CD14-positive monocyte (primary cell): ENCODE results near the gene BRF1. TPM values are rescaled to one million over a fixed set of nuclear protein-coding genes. Genes with fewer than 3 reads are reported as not detected.

Source experiments
- DNase-seq, 3 donors: peaks; one replicate each; pipeline ENCODE4 v3.0.0-alpha.2; 2011 to 2022
- H2AFZ ChIP-seq: 2 replicates; pipeline ENCODE4 v1.6.0; 2012; ENCODE audit warnings: mild to moderate bottlenecking, low read depth, low read length, inconsistent platforms; ENCODE audit not compliant: insufficient read depth, poor library complexity, severe bottlenecking
- H3K27ac ChIP-seq, 2 donors: 1 replicate in 1 of 2; 2 replicates in 1 of 2; pipeline ENCODE4 v1.5.1; 2012 to 2013; ENCODE audit warnings: low read length in 2 of 2, control low read depth in 1 of 2, inconsistent platforms in 1 of 2, low read depth in 1 of 2, mild to moderate bottlenecking in 1 of 2
- H3K27me3 ChIP-seq, 2 donors: one replicate each; pipeline versions ENCODE4 v1.6.0 to v1.6.1; 2011 to 2013; ENCODE audit warnings: low read length in 2 of 2; ENCODE audit not compliant: control insufficient read depth in 2 of 2, insufficient read depth in 2 of 2
- H3K36me3 ChIP-seq, 2 donors: replicated peaks in 1 of 2; 1 replicate in 1 of 2; 2 replicates in 1 of 2; pipeline versions ENCODE4 v1.5.1 to v1.6.1; 2012 to 2013; ENCODE audit warnings: low read length in 2 of 2, control low read depth in 1 of 2, inconsistent platforms in 1 of 2, mild to moderate bottlenecking in 1 of 2; ENCODE audit not compliant: insufficient read depth in 2 of 2, control insufficient read depth in 1 of 2
- H3K4me1 ChIP-seq, 2 donors: 1 replicate in 1 of 2; 2 replicates in 1 of 2; pipeline versions ENCODE4 v1.5.1 to v1.6.1; 2012 to 2013; ENCODE audit warnings: low read length in 2 of 2, control low read depth in 1 of 2, inconsistent platforms in 1 of 2, mild to moderate bottlenecking in 1 of 2, moderate library complexity in 1 of 2; ENCODE audit not compliant: insufficient read depth in 2 of 2, control insufficient read depth in 1 of 2
- H3K4me2 ChIP-seq: replicated peaks from 2 replicates; pipeline ENCODE3; 2012; ENCODE audit warnings: low read length, moderate library complexity, mild to moderate bottlenecking; ENCODE audit not compliant: poor library complexity, severe bottlenecking; ENCODE audit errors: extremely low read depth
- H3K4me3 ChIP-seq, 3 experiments: fragments of 200-600 bp in 1 of 3; sonication (generic) in 1 of 3; replicated peaks in 1 of 3; 1 replicate in 2 of 3; 2 replicates in 1 of 3; pipeline ENCODE4 v1.5.1; 2011 to 2013; ENCODE audit warnings: low read length in 3 of 3, mild to moderate bottlenecking in 3 of 3, control low read depth in 2 of 3, low read depth in 2 of 3, inconsistent platforms in 1 of 3, moderate library complexity in 1 of 3
- H3K79me2 ChIP-seq: 2 replicates; pipeline ENCODE4 v1.6.0; 2012; ENCODE audit warnings: mild to moderate bottlenecking, control low read depth, inconsistent platforms, low read length, moderate library complexity; ENCODE audit not compliant: insufficient read depth
- H3K9ac ChIP-seq: 2 replicates; pipeline ENCODE4 v1.6.0; 2017; ENCODE audit warnings: low read length, mild to moderate bottlenecking; ENCODE audit not compliant: insufficient read depth, poor library complexity, severe bottlenecking
- H3K9me3 ChIP-seq, 2 donors: replicated peaks in 1 of 2; 1 replicate in 1 of 2; 2 replicates in 1 of 2; pipeline versions ENCODE4 v1.5.1 to v1.6.1; 2012 to 2013; ENCODE audit warnings: low read length in 2 of 2, control low read depth in 1 of 2; ENCODE audit not compliant: control insufficient read depth in 1 of 2, insufficient read depth in 1 of 2
- H4K20me1 ChIP-seq: 2 replicates; pipeline ENCODE4 v1.6.0; 2012; ENCODE audit warnings: mild to moderate bottlenecking, low read length, control low read depth, moderate library complexity; ENCODE audit not compliant: insufficient read depth
- H3K27ac Mint-ChIP-seq, 7 donors: one replicate each; pipeline ENCODE4 v1.8.0; 2020; ENCODE audit warnings: mild to moderate bottlenecking in 7 of 7, mixed read lengths in 7 of 7, moderate library complexity in 6 of 7, inconsistent platforms in 2 of 7
- H3K27me3 Mint-ChIP-seq, 3 donors: one replicate each; pipeline ENCODE4 v1.8.0; 2021 to 2022; ENCODE audit warnings: low read depth in 3 of 3, mild to moderate bottlenecking in 3 of 3, mixed read lengths in 3 of 3, moderate library complexity in 3 of 3, inconsistent platforms in 1 of 3
- H3K36me3 Mint-ChIP-seq, 2 donors: one replicate each; pipeline ENCODE4 v1.8.0; 2020; ENCODE audit warnings: mixed read lengths in 2 of 2, inconsistent platforms in 1 of 2, mild to moderate bottlenecking in 1 of 2
- H3K4me1 Mint-ChIP-seq: one replicate; pipeline ENCODE4 v1.8.0; 2020; ENCODE audit warnings: mild to moderate bottlenecking, mixed read lengths
- H3K4me3 Mint-ChIP-seq, 2 donors: one replicate each; pipeline ENCODE4 v1.8.0; 2020; ENCODE audit warnings: mild to moderate bottlenecking in 2 of 2, mixed read lengths in 2 of 2, moderate library complexity in 1 of 2
- H3K9me3 Mint-ChIP-seq, 7 donors: one replicate each; pipeline ENCODE4 v1.8.0; 2020 to 2022; ENCODE audit warnings: mixed read lengths in 7 of 7, mild to moderate bottlenecking in 6 of 7, moderate library complexity in 6 of 7, inconsistent platforms in 2 of 7
- CTCF ChIP-seq: fragments of 200-600 bp; IDR thresholded peaks from one replicate; pipeline ENCODE4 v1.8.0; 2022; ENCODE audit warnings: antibody characterized with exemption, mild to moderate bottlenecking
- WGBS: methylation state at CpG from one replicate; pipeline ENCODE4 v1.1.5; 2013; ENCODE audit warnings: missing lambda C conversion rate; ENCODE audit not compliant: insufficient coverage; 5-methylcytosine and 5-hydroxymethylcytosine counted together
- intact Hi-C, 2 donors: fragments of 100-400 bp; cut with micrococcal nuclease; formaldehyde crosslinking; loops; one replicate each; pipeline versions ENCODE4 v1.15.0 to v1.15.1; 2023
- polyA plus RNA-seq, 3 donors: library from polyadenylated mRNA; depleted of rRNA in 1 of 3; unstranded in 2 of 3; stranded (reverse) in 1 of 3; fragments of 300-500 nt in 2 of 3; fragments of >200 nt in 1 of 3; fragmentation: Illumina TruSeq in 2 of 3; gene quantifications; 1 replicate in 2 of 3; 2 replicates in 1 of 3; pipeline ENCODE4 v1.2.3, GENCODE V29; 2012 to 2021

BRF1 gene
- polyA plus RNA-seq, 3 donors = 2.3 to 20.5 (median 2.5) TPM

GRCh38 chr14:105211086-105211757 is 89.6 kb downstream of the BRF1 start:
- Mint-ChIP-seq H3K36me3 (peaks cover 23 to 50% of the 10 kb centered on the region in 2 donors), H3K4me1 (no peaks in the 10 kb centered on the region), H3K27me3 (peaks cover 0 to 1% (median under 1%) of the 10 kb centered on the region in 3 donors), H3K27ac (no peak overlapping the region), H3K4me3 (no peak overlapping the region), H3K9me3 (peaks cover 0 to 3% (median 0%) of the 10 kb centered on the region in 7 donors)
- H3K4me3 ChIP-seq = no peak overlapping the region
- no peak overlapping the region for H3K27ac ChIP-seq
- H3K9ac ChIP-seq = no peak overlapping the region
- H3K79me2 ChIP-seq = no peaks in the 10 kb centered on the region
- no peaks in the 10 kb centered on the region for H3K4me1 ChIP-seq
- TF ChIP-seq CTCF = no peak
- DNase-seq = no peak
- H2AFZ ChIP-seq = no peak overlapping the region
- intact Hi-C loops = no loop called here
- no peak overlapping the region for H3K4me2 ChIP-seq
- 95% methylated on average over 23 of the region's 23 CpGs for WGBS
- H3K9me3 ChIP-seq = peaks cover 0 to 2% of the 10 kb centered on the region in 2 donors
- H4K20me1 ChIP-seq = peaks cover 3% of the 10 kb centered on the region
- peaks cover 42 to 62% of the 10 kb centered on the region in 2 donors for H3K36me3 ChIP-seq
- no peaks in the 10 kb centered on the region for H3K27me3 ChIP-seq

- H3K27ac ChIP-seq = no peak overlapping the region
- Mint-ChIP-seq H3K9me3 (no peaks in the 10 kb centered on the region), H3K27ac (no peak overlapping the region), H3K27me3 (peaks cover 1 to 8% (median 3%) of the 10 kb centered on the region in 3 donors), H3K4me3 (no peak overlapping the region), H3K4me1 (no peaks in the 10 kb centered on the region), H3K36me3 (peaks cover 20 to 46% of the 10 kb centered on the region in 2 donors)
- no peak for TF ChIP-seq CTCF
- H3K27me3 ChIP-seq = no peaks in the 10 kb centered on the region
- no peak overlapping the region for H3K9ac ChIP-seq
- no peaks in the 10 kb centered on the region for H3K4me1 ChIP-seq
- no peak overlapping the region for H3K4me3 ChIP-seq
- intact Hi-C loops = no loop called here
- H3K36me3 ChIP-seq = peaks cover 40 to 55% of the 10 kb centered on the region in 2 donors
- DNase-seq = no peak
- 97% methylated on average over 28 of the region's 30 CpGs for whole genome bisulfite sequencing
- H3K79me2 ChIP-seq = no peaks in the 10 kb centered on the region
- no peak overlapping the region for H3K4me2 ChIP-seq
- H2AFZ ChIP-seq = no peak overlapping the region
- no peaks in the 10 kb centered on the region for H3K9me3 ChIP-seq
- H4K20me1 ChIP-seq = peaks cover 3% of the 10 kb centered on the region
Observed at GRCh38 chr14:105210266-105211025, 90.4 kb downstream of the BRF1 start.
